Measurements from ENCODE around the gene STPG2.

Gene STPG2

GRCh38 chr4:98094118-98094517 lies 49.2 kb downstream of the STPG2 start:
- in situ Hi-C loops (cut with MboI; ENCODE audit: low sequenced_read_pairs) = no loop called here

- in situ Hi-C loops (cut with MboI; ENCODE audit: low sequenced_read_pairs) = no loop called here
Measured at GRCh38 chr4:98093662-98094061, 49.6 kb downstream of the STPG2 start.

- in situ Hi-C loops (cut with MboI; ENCODE audit: low sequenced_read_pairs) = no loop called here
Measured at GRCh38 chr4:98092833-98093439, 50.3 kb downstream of the STPG2 start.

GRCh38 chr4:98081936-98082335 lies 61.3 kb downstream of the STPG2 start:
- in situ Hi-C loops (cut with MboI; ENCODE audit: low sequenced_read_pairs) = no loop called here

- in situ Hi-C loops (cut with MboI; ENCODE audit: low sequenced_read_pairs) = no loop called here
Measured at GRCh38 chr4:98068495-98068894, 74.8 kb downstream of the STPG2 start.

- in situ Hi-C loops (cut with MboI; ENCODE audit: low sequenced_read_pairs) = no loop called here
Measured at GRCh38 chr4:98055800-98056501, 87.3 kb downstream of the STPG2 start.

- in situ Hi-C loops (cut with MboI; ENCODE audit: low sequenced_read_pairs) = no loop called here
Measured at GRCh38 chr4:98046665-98047064, 96.6 kb downstream of the STPG2 start.

- in situ Hi-C loops (cut with MboI; ENCODE audit: low sequenced_read_pairs) = no loop called here
Measured at GRCh38 chr4:98030059-98030458, 113.2 kb downstream of the STPG2 start.

- in situ Hi-C loops (cut with MboI; ENCODE audit: low sequenced_read_pairs) = no loop called here
Measured at GRCh38 chr4:98027827-98028226, 115.4 kb downstream of the STPG2 start.

GRCh38 chr4:98026362-98026761 lies 116.9 kb downstream of the STPG2 start:
- in situ Hi-C loops (cut with MboI; ENCODE audit: low sequenced_read_pairs) = no loop called here

GRCh38 chr4:98006814-98007412 lies 136.4 kb downstream of the STPG2 start:
- in situ Hi-C loops (cut with MboI; ENCODE audit: low sequenced_read_pairs) = no loop called here

GRCh38 chr4:98006060-98006459 lies 137.2 kb downstream of the STPG2 start:
- in situ Hi-C loops (cut with MboI; ENCODE audit: low sequenced_read_pairs) = no loop called here

- in situ Hi-C loops (cut with MboI; ENCODE audit: low sequenced_read_pairs) = no loop called here
Measured at GRCh38 chr4:98000940-98001339, 142.3 kb downstream of the STPG2 start.

- in situ Hi-C loops (cut with MboI; ENCODE audit: low sequenced_read_pairs) = no loop called here
Measured at GRCh38 chr4:97998203-97998602, 145.1 kb downstream of the STPG2 start.

GRCh38 chr4:97994765-97995465 lies 148.4 kb downstream of the STPG2 start:
- in situ Hi-C loops (cut with MboI; ENCODE audit: low sequenced_read_pairs) = no loop called here

GRCh38 chr4:97990409-97990808 lies 152.9 kb downstream of the STPG2 start:
- in situ Hi-C loops (cut with MboI; ENCODE audit: low sequenced_read_pairs) = no loop called here

- in situ Hi-C loops (cut with MboI; ENCODE audit: low sequenced_read_pairs) = no loop called here
Measured at GRCh38 chr4:97987019-97987648, 156.1 kb downstream of the STPG2 start.

GRCh38 chr4:97984545-97985131 lies 158.6 kb downstream of the STPG2 start:
- in situ Hi-C loops (cut with MboI; ENCODE audit: low sequenced_read_pairs) = no loop called here

GRCh38 chr4:97978791-97979488 lies 164.3 kb downstream of the STPG2 start:
- in situ Hi-C loops (cut with MboI; ENCODE audit: low sequenced_read_pairs) = no loop called here
